T follicular helper cell (primary cell): ENCODE measurements around the gene KRT82.

Experiments used
- DNase-seq: peaks from one replicate; pipeline ENCODE4 v3.0.0-alpha.2; 2020; ENCODE audit warnings: low read depth

The KRT82 gene

GRCh38 chr12:52435659-52435999, 29.5 kb upstream of the KRT82 start:
- DNase-seq, result no peak

- DNase-seq, result no peak
Measured at GRCh38 chr12:52434760-52435530, 28.8 kb upstream of the KRT82 start.

GRCh38 chr12:52434081-52434733, 28.1 kb upstream of the KRT82 start, which contains the start of gene KRT75:
Gene KRT75 (minus strand): TSS chr12:52434371. CDS start chr12:52434304, 67 bp downstream.
- no peak for DNase-seq

DNA sequence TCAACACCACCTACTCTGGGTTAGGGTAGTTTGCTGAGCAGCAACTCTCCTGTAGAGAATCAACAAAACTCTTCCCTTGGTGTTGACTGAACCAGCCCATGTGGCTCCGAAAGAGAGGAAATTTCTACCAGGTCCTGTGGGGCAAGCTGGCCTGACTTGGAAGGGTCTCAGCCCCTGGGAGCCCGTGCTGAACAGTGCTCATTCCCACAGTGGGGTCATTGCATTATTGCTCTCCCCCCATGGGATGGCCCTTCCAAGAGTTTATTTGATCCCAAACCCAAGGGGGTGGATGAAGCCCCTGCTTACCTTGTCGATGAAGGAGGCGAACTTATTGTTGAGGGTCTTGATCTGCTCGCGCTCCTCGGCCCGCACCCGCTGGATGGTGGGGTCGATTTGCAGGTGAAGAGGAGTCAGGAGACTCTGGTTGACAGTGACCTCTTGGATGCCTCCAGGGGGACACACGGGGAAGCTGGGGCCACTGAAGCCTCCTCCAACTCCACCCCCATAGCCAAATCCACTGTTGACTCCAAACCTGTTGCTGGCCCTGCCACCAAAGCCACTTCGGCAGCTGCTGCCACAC, 27.5 kb upstream of the KRT82 start:
- no peak for DNase-seq

DNA sequence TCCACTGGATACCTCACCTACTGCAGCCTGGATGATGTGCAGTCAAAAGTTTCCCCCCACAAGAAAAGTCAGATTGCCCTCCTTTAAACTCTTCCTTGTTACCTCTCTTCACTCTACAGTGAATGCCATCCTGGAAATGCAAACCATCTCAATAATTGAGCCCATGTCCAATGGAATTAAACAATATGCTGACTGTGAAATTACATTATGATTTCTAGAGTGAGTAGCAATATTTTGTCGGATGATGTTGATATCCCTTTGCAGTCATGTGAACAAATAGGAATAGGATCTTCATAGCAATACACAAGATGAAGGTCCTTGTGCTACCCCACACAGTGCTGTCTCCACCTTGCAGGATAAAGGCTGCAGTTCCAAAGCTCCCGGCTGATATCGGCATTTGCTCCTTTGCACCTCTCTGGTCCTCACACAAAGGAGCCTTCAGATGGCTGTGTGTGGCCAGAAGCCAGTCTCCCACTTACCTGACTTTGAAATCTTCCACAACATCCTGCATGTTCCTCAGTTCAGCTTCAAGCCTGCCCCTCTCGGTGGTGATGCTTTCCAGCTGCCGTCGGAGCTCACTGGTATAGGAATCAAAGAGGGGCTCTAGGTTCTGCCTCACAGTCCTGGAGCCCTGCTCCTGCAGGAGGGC, 26.5 kb upstream of the KRT82 start:
- no peak for DNase-seq

DNA sequence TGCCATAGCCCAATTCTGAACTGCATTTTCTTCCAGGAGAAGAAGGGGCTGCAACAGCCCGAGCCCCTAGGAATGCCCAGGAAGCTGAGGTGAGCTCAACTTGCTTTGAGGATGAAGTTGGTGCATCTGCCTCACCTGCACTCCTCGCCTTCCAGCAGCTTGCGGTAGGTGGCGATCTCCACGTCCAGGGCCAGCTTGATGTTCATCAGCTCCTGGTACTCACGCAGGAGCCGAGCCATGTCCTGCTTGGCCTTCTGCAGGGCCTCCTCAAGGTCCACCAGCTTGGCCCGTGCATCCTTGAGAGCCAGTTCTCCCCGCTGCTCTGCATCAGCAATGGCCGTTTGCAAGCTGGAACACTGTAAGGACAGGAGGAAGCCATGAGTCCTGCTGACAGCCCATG, 22.0 kb upstream of the KRT82 start:
- no peak for DNase-seq

DNA sequence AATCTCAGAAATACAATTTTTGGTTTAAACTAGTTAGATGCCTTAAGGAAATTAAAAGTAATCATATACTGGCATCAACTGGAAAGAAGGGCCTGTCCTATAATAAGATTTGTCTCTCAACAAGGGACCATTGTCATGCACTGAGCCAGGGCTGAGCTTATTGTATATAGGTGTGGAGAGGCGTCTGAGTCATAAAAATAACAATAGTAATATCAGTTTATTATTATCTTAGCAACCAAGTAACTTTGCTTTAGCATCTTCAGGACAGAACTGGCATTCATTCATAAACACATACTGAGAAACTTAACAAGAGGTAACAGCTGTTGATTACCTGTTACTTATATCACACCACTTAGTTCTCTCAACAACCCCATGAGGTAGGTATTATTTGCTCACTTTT, 20.9 kb upstream of the KRT82 start:
- no peak for DNase-seq

DNA sequence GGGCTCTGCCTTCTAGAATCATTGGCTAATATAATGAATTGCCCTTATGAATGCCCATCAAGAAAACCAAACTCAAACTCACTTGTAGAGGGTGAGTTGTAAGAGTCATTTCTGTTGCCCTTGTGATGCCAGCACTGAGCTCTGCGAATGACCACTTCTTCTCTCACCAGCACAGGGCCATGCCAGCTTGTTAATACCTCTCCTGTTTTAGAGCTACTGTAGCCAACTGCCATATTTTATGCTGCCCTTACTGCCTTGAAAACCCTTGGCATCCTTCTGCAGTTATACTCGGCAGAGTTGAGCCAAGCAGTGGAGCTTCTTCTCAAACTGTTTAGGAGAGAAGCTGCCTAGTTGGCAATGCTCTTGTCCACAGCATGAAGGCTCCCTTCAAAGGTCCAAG, 19.9 kb upstream of the KRT82 start:
- no peak for DNase-seq

DNA sequence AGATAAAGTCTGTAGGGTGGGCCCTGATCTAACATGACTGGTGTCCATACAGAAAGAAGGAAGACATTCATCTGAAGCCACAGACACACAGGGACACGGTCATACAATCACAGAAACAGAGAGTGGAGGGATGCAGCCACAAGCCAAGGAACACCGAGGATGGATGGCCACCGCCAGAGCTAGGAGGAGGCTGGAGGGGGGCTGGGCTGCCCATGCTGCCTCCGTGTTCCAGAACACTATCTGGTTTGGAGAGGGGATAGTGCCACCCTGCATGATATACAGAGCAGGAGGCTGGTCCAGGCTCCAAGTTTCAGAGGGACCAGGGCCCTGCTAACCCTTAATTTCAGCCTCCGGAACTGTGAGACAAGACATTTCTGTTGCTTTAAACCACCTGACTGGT, 19.3 kb upstream of the KRT82 start:
- DNase-seq, result no peak

GRCh38 chr12:52423661-52424500, 17.7 kb upstream of the KRT82 start:
- DNase-seq, result no peak

GRCh38 chr12:52423035-52423434, 16.9 kb upstream of the KRT82 start:
- no peak for DNase-seq

GRCh38 chr12:52419656-52420055, 13.5 kb upstream of the KRT82 start:
- no peak for DNase-seq

- DNase-seq, result no peak
Measured at GRCh38 chr12:52418576-52419110, 12.5 kb upstream of the KRT82 start.

DNA sequence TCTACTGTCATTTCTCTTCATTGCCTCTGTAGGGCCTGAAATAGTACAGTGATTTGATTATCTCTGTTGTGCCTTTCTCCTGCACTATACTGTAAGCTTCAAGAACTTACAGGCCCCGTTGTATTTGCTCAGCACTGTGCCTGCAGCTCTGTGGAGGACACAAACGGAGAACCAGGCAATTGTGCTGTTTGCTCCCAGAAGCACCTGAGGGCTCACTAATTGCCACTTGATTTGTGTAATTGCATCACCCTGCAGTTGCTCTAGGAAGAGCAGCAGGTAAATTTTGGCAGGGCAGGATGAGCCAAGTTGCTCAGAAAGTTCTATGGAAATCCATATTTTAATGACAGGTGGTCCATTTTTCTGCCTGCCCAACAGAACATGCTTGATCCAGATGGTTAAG, 11.6 kb upstream of the KRT82 start:
- DNase-seq, result no peak

DNA sequence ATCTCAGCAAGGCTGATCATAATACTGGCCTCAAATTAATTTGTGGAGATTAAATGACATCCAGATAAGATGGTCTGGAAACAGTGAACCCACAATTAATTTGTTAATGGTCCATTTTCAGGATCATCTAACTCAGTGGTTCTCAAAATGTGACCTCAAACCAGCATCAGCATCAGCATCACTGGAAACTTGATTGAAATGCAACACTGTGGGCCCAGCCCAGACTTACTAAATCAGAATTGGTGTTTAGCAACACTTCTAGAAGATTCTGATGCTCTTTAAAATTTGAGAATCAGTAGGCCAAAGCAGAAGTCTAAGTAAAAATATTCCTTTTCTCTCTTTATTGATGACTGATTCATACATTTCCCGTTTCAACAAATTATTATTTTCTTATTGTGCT, 10.7 kb upstream of the KRT82 start:
- no peak for DNase-seq

DNA sequence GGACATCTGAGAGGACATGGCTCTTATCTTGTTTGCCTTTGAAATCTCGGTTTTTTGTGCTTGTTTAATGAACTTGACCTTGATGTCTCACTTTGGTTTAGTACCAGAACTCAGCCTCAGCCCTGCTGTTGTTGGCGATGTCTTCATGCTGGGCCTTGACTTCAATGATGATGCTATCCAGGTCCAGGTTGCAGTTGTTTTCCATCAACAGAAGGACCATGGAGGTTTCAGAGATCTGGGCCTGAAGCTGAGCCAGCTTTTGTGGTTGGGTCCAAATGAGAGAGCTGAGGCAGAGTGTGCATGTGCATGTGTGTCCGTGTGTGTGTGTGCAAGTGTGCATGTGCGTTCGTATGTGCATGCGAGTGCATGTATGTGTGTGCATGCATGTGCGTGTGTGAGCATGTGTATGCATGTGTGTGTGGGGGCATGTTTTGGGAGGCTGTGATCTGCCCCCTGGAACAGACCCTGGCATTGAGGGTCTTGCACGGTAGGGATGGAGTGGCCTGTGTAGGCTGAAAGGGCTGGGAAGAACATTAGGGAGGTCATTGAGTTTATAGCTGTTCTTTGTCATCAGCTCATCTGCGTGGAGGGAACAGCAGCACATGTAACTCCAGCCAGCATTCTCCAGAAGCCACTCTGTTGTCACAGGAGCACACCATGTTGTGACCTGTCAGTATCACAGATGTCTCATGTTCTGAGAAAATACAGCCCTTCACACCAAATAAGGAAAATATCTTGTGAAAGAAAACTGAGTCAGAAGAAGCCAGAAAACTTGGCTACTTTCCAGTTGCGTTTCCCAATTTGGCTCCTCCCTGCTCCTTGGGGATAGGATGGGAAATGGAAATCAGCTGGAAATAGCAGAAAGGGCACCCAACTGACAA, 10.0 kb upstream of the KRT82 start:
- no peak for DNase-seq

DNA sequence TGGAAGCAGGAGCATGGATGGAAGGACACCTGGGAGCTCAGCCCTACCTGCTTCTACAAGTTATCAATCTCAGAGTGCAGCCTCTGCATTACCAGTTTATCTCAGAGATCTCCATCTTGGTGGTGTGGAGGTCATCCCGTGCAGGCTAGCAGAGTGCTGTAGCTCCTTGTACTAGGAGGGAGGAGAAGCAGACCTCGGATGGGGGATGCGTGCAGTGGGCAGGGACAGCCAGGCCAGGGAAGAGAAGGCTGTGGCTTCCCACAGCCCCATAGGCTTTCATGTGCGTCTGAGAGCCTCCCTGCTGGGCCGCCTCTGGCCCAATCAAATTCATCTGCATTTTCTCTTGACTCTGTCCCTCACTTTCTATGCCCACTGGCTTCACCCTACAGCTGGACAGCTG, 8.8 kb upstream of the KRT82 start:
- no peak for DNase-seq

DNA sequence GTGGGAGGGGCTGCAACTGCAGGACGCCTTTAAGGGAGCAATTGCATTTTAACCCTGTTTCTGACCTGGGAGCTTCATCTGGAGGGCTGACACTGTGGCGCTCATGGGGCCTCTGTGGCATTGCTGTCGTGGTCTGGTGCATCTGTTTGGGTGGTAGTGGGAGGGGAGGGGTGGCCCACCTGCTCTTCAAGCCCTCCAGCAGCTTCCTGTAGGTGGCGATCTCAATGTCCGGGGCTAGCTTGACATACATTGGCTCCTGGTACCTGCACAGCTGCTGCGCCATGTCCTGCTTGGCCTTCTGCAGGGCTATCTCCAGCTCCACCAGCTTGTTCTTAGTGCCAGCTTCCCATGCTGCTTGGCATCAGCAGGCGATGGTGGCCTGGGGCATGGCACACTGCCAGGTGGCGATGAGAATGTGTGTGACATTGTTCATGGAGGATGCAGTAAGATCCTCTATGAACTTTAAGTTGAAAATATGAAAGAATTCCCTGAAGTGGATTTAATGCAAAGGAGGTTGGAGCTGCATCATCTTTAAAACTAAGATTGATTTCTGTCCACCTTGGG, 7.7 kb upstream of the KRT82 start:
- DNase-seq, result no peak

GRCh38 chr12:52413202-52413601, 7.1 kb upstream of the KRT82 start:
- DNase-seq, result no peak

DNA sequence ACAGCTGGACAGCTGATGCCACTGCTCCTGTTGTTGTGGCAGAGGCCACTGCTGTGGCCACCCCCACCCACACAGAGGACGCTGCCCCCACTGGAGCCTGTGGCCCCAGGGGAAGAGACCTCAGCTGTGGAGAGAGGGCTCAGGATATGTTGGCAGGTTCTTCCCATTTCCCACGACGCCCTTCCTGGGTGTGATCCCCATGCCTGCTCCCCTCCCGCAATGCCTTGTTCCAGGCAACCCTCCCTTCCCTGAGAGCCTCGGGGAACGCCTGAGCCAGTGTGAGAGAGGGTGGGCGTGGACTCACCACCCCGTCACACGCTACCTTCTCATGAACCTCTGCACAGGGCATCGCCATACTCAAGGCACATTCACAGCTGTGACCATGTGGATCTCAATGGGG, 5.7 kb upstream of the KRT82 start:
- DNase-seq, result no peak
